CD4-positive, alpha-beta T cell (primary cell): ENCODE data around the gene TMEM61. TPM values are rescaled to one million over a fixed set of nuclear protein-coding genes. Genes with fewer than 3 reads are reported as not detected.
"Not testable (repeated sequence)": the region's sequence is repeated elsewhere in the genome, so short reads cannot be mapped to it uniquely, and the experiment has no call there.

Experiments
- ATAC-seq: fragments of 200-7000 bp; cut with Tn5 transposase; one replicate; pipeline ENCODE4 v1.10.0; 2022; ENCODE audit warnings: mild to moderate bottlenecking; ENCODE audit not compliant: poor library complexity
- CTCF ChIA-PET: fragments of 350-600 bp; sonication (Branson Sonifier 250); formaldehyde crosslinking; loops from one replicate; lab custom pipeline; 2021; ENCODE audit warnings: antibody characterized with exemption, inconsistent platforms; lab: Charles Lee
- POLR2A ChIA-PET: fragments of 350-600 bp; sonication (Branson Sonifier 250); formaldehyde crosslinking; loops from one replicate; lab custom pipeline; 2021; ENCODE audit warnings: antibody characterized with exemption, inconsistent platforms; lab: Charles Lee
- DNase-seq, 14 experiments: peaks; one replicate each; pipeline ENCODE4 v3.0.0-alpha.2; 2013 to 2020; ENCODE audit warnings: mixed read lengths in 2 of 14
- H3K27ac ChIP-seq, 2 donors: one replicate each; pipeline versions ENCODE4 v1.5.1 to v1.7.0; 2013; ENCODE audit warnings: low read length in 2 of 2, low read depth in 1 of 2, mild to moderate bottlenecking in 1 of 2
- H3K27me3 ChIP-seq, 2 experiments: 1 replicate in 1 of 2; 2 replicates in 1 of 2; pipeline versions ENCODE4 v1.6.1 to v1.7.0; 2013; ENCODE audit warnings: low read length in 2 of 2, control low read depth in 1 of 2, mild to moderate bottlenecking in 1 of 2, moderate library complexity in 1 of 2; ENCODE audit not compliant: insufficient read depth in 2 of 2, control insufficient read depth in 1 of 2
- H3K36me3 ChIP-seq: one replicate; pipeline ENCODE4 v1.6.1; 2013; ENCODE audit warnings: low read length, control low read depth; ENCODE audit not compliant: insufficient read depth
- H3K4me1 ChIP-seq: one replicate; pipeline ENCODE4 v1.6.1; 2013; ENCODE audit warnings: low read length, control low read depth; ENCODE audit not compliant: insufficient read depth
- H3K4me3 ChIP-seq: one replicate; pipeline ENCODE4 v1.5.1; 2013; ENCODE audit warnings: mild to moderate bottlenecking, low read length, moderate library complexity
- H3K9me3 ChIP-seq, 2 experiments: 1 replicate in 1 of 2; 2 replicates in 1 of 2; pipeline versions ENCODE4 v1.6.1 to v1.7.0; 2013; ENCODE audit warnings: low read length in 2 of 2, mild to moderate bottlenecking in 2 of 2, control low read depth in 1 of 2, moderate library complexity in 1 of 2; ENCODE audit not compliant: control insufficient read depth in 1 of 2, insufficient read depth in 1 of 2
- H3K27ac Mint-ChIP-seq: one replicate; pipeline ENCODE4 v1.8.0; 2020; ENCODE audit warnings: mixed read lengths
- H3K27me3 Mint-ChIP-seq: one replicate; pipeline ENCODE4 v1.8.0; 2021; ENCODE audit warnings: mixed read lengths
- H3K36me3 Mint-ChIP-seq: one replicate; pipeline ENCODE4 v1.8.0; 2021; ENCODE audit warnings: low read depth, mixed read lengths
- H3K4me1 Mint-ChIP-seq: one replicate; pipeline ENCODE4 v1.8.0; 2021; ENCODE audit warnings: low read depth, mixed read lengths
- H3K4me3 Mint-ChIP-seq: one replicate; pipeline ENCODE4 v1.8.0; 2020; ENCODE audit warnings: mild to moderate bottlenecking, mixed read lengths
- H3K9me3 Mint-ChIP-seq: one replicate; pipeline ENCODE4 v1.8.0; 2020; ENCODE audit warnings: mixed read lengths
- CTCF ChIP-seq: fragments of 200-600 bp; IDR thresholded peaks from one replicate; pipeline ENCODE4 v1.8.0; 2022; ENCODE audit warnings: antibody characterized with exemption, mild to moderate bottlenecking
- intact Hi-C, 2 experiments: fragments of 100-400 bp; cut with DNase I in 1 of 2; cut with micrococcal nuclease in 1 of 2; formaldehyde crosslinking; loops; one replicate each; pipeline versions ENCODE4 v1.15.1 to v1.9.0; 2023 to 2025; cut with DNase I, micrococcal nuclease
- polyA plus RNA-seq, 2 donors: library from polyadenylated mRNA; unstranded; fragments of 120-200 nt; gene quantifications; one replicate each; pipeline ENCODE4 v1.2.1, GENCODE V29; 2013
- total RNA-seq, 174 experiments: library from RNA in 2 of 174; stranded (reverse) in 2 of 174; gene quantifications; one replicate each; pipeline ENCODE4 v1.2.3 and lab custom pipeline; 2021 to 2026

The TMEM61 gene
- total RNA-seq (not detected), total RNA-seq (lab: John Stamatoyannopoulos, UW) (0 to 0.13 (median 0) reads per million in 172 experiments)
- not detected for polyA plus RNA-seq (2013, experiment 1 of 2)
- not detected for polyA plus RNA-seq (2013, experiment 2 of 2)

DNA sequence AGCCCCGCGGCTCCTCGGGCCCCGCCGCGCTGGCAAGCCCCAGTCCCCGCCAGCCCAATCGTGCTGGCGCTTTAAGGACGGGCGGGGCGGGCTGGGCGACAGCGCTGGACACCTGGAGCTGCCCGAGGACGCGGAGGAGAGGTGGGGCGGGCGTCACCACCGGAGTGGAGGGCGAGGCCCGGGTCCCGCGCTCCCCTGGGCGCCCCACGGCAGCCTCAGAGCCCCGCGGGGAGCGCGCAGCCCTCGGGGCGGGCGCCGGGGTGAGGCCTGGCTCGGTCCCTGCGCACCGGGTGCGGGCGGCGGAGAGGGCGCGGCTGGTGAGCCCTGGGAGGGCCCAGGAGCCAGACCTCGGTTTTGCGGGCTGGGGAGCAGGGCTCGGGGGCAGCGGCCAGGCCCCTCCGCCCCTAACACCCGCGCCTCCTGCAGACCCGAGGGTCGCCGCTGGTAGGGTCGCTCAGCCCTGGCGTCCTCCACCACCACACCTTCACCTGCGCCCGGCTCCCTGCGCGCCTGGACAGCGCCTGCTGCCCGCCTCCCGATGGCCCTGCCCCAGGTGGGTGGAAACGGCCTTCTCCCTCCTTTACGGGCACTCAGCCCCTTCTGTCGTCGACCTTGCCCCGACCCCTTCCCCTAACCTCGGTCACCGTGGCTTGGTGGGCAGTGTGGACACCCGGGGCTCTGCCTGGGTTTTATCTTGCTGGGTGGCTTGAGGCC is at the start of gene TMEM61:
Gene TMEM61 (plus strand): TSS at position 101 of the 714 bp plus-strand sequence. CDS start 438 bp downstream, at position 539.
- ATAC-seq, result no peak
- H3K4me3 ChIP-seq, result no peak within 1 kb of the TSS
- peaks cover 47% of the 10 kb centered on the region for H3K27me3 Mint-ChIP-seq
- H3K27me3 ChIP-seq, result peaks cover 17 to 32% of the 10 kb centered on the region in 2 experiments
- no peak within 1 kb of the TSS for H3K4me3 Mint-ChIP-seq
- ChIA-PET POLR2A (no interaction called here), CTCF (no interaction called here)
- intact Hi-C loops, result no loop called here
- H3K9me3 Mint-ChIP-seq, result no peaks in the 10 kb centered on the region
- H3K27ac ChIP-seq, result no peak within 1 kb of the TSS
- DNase-seq, result no peak
- no peaks in the 10 kb centered on the region for H3K36me3 Mint-ChIP-seq
- no peak within 1 kb of the TSS for H3K27ac Mint-ChIP-seq
- no peaks in the 10 kb centered on the region for H3K4me1 ChIP-seq
- H3K9me3 ChIP-seq, result no peaks in the 10 kb centered on the region
- H3K4me1 Mint-ChIP-seq, result no peaks in the 10 kb centered on the region
- no peaks in the 10 kb centered on the region for H3K36me3 ChIP-seq
- no peak for TF ChIP-seq CTCF

DNA sequence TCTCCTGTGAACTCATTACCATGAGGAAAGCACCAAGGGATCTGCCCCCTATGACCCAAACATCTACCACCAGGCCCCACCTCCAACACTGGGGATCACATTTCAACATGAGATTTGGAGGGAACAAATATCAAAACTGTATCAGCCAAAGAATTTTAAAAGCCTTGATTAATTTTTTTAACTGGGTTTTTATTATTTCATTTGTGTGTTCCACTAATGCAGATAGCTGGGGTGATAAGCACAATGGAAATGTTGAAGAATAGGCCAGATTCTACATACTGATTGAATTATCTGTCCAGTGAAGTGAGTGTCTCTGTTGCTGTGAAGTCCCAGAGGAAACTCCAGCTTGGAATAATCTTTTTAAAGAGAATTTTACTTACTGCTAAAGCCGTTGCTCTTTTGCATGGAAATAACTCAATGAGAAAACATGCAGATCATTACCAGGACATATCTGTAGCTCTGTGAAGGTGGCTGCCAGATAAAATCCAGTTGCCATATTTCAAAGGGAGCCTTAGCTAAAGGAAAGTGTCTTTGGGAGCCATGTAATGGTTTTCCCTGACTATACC is 49.1 kb upstream of the TMEM61 start:
- H3K4me1 ChIP-seq, result no peaks in the 10 kb centered on the region
- Mint-ChIP-seq H3K9me3 (peaks cover 2% of the 10 kb centered on the region), H3K27ac (no peak overlapping the region), H3K27me3 (peaks cover 25% of the 10 kb centered on the region), H3K4me3 (no peak overlapping the region), H3K36me3 (no peaks in the 10 kb centered on the region), H3K4me1 (no peaks in the 10 kb centered on the region)
- H3K27me3 ChIP-seq, result peaks cover 0 to 4% of the 10 kb centered on the region in 2 experiments
- intact Hi-C loops, result no loop called here
- H3K27ac ChIP-seq, result no peak overlapping the region
- no peak for DNase-seq
- H3K9me3 ChIP-seq, result no peaks in the 10 kb centered on the region
- ChIA-PET CTCF (no interaction called here), POLR2A (no interaction called here)
- H3K36me3 ChIP-seq, result no peaks in the 10 kb centered on the region
- TF ChIP-seq CTCF, result no peak
- no peak overlapping the region for H3K4me3 ChIP-seq
- no peak for ATAC-seq

DNA sequence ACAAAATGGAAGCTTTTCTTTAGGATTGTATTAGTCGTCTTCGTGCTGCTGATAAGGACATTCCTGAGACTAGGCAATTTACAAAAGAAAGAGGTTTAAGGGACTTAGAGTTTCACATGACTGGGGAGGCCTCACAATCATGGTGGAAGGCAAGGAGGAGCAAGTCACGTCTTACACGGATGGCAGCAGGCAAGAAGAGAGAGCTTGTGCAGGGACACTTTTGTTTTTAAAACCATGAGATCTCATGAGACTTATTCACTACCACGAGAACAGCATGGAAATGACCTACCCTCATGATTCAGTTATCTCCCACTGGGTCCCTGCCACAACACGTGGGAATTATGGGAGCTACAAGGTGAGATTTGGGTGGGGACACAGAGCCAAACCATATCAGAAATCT is 46.3 kb upstream of the TMEM61 start:
- intact Hi-C loops, H3K27me3 ChIP-seq, H3K4me3 Mint-ChIP-seq, H3K36me3 Mint-ChIP-seq, DNase-seq, H3K27ac Mint-ChIP-seq, POLR2A ChIA-PET, H3K4me3 ChIP-seq, H3K27ac ChIP-seq, H3K9me3 Mint-ChIP-seq, H3K4me1 Mint-ChIP-seq, ATAC-seq, H3K4me1 ChIP-seq, H3K36me3 ChIP-seq, H3K9me3 ChIP-seq: not testable (repeated sequence)
- CTCF ChIA-PET, result interaction anchor here (1.2 kb wide), 1 partner anchor 11 kb away, joined by 3 read pairs; no protein-coding TSS in a partner anchor
- peaks cover 25% of the 10 kb centered on the region for H3K27me3 Mint-ChIP-seq
